A673 (cell line): ENCODE measurements around the gene PTCH1. TPM values are rescaled to one million over a fixed set of nuclear protein-coding genes. Genes with fewer than 3 reads are reported as not detected.
A peak's percentile ranks its signal among the peaks of the same experiment; 100 is the strongest.

Source experiments
- BruUV-seq: library from RNA; stranded (reverse); fragments of 400-500 nt; replicated peaks from 2 replicates; lab custom pipeline; 2021; lab: Mats Ljungman, UMichigan
- CTCF ChIA-PET: fragments of 300-600 bp; sonication (Branson Sonifier 250); formaldehyde crosslinking; loops from one replicate; lab custom pipeline; 2022; ENCODE audit warnings: antibody characterized with exemption; lab: Charles Lee
- POLR2A ChIA-PET: fragments of 300-600 bp; sonication (Branson Sonifier 250); formaldehyde crosslinking; loops from one replicate; lab custom pipeline; 2022; ENCODE audit warnings: antibody characterized with exemption; ENCODE audit not compliant: low non-redundant PET; lab: Charles Lee
- DNase-seq: peaks from one replicate; pipeline ENCODE4 v3.0.0-alpha.2; 2015; ENCODE audit warnings: low spot score
- H3K27ac ChIP-seq: fragments of 200-600 bp; sonication (generic); 2 replicates; pipeline ENCODE4 v1.5.1; 2016; ENCODE audit warnings: mixed run types, low read depth, mild to moderate bottlenecking, mixed read lengths, antibody characterized with exemption, low read length; ENCODE audit not compliant: poor library complexity, severe bottlenecking
- H3K27me3 ChIP-seq: fragments of 200-600 bp; sonication (generic); replicated peaks from 2 replicates; pipeline ENCODE4 v1.6.1; 2017; ENCODE audit warnings: mixed run types, low read depth, mild to moderate bottlenecking, mixed read lengths, antibody characterized with exemption, low read length; ENCODE audit not compliant: insufficient read depth, poor library complexity
- H3K36me3 ChIP-seq: fragments of 200-600 bp; sonication (generic); 2 replicates; pipeline ENCODE4 v1.6.1; 2016; ENCODE audit warnings: mixed run types, mild to moderate bottlenecking, mixed read lengths, antibody characterized with exemption, low read length; ENCODE audit not compliant: insufficient read depth, poor library complexity, severe bottlenecking
- H3K4me1 ChIP-seq: fragments of 200-600 bp; sonication (generic); 2 replicates; pipeline ENCODE4 v1.6.1; 2017; ENCODE audit warnings: mixed run types, mild to moderate bottlenecking, mixed read lengths, antibody characterized with exemption, low read length; ENCODE audit not compliant: insufficient read depth, poor library complexity, severe bottlenecking
- H3K4me3 ChIP-seq: fragments of 200-600 bp; sonication (generic); 2 replicates; pipeline ENCODE4 v1.5.1; 2016; ENCODE audit warnings: low read depth, mixed run types, mild to moderate bottlenecking, mixed read lengths, low read length; ENCODE audit not compliant: poor library complexity, severe bottlenecking
- H3K9me3 ChIP-seq: fragments of 200-600 bp; sonication (generic); 2 replicates; pipeline ENCODE4 v1.6.1; 2016; ENCODE audit warnings: mixed run types, low read depth, mild to moderate bottlenecking, mixed read lengths, antibody characterized with exemption, low read length; ENCODE audit not compliant: poor library complexity, severe bottlenecking
- EZH2 ChIP-seq: fragments of 200-600 bp; sonication (generic); IDR thresholded peaks from 2 replicates; pipeline ENCODE4 v1.6.1; 2017; ENCODE audit warnings: borderline replicate concordance, low read depth, mild to moderate bottlenecking, mixed read lengths, antibody characterized with exemption, low read length; ENCODE audit not compliant: poor library complexity, severe bottlenecking
- intact Hi-C: fragments of 100-400 bp; cut with micrococcal nuclease; formaldehyde crosslinking; loops from one replicate; pipeline ENCODE4 v1.10.0; 2022; ENCODE audit not compliant: unreplicated experiment
- total RNA-seq: library from RNA; stranded (reverse); gene quantifications from 2 replicates; pipeline ENCODE4 v1.2.3, GENCODE V29; 2021
- TF ChIP-seq, protein P1 (sequence below): fragments of 300-800, 200-600 bp; sonication (generic); conservative IDR thresholded peaks from 2 replicates; pipeline ENCODE4 v1.5.1; 2017; ENCODE audit warnings: low read depth, mild to moderate bottlenecking, antibody characterized with exemption, low read length, moderate library complexity, mixed read lengths

The PTCH1 gene
- total RNA-seq, 1 experiment from 2014 or later: 36.5 TPM

DNA sequence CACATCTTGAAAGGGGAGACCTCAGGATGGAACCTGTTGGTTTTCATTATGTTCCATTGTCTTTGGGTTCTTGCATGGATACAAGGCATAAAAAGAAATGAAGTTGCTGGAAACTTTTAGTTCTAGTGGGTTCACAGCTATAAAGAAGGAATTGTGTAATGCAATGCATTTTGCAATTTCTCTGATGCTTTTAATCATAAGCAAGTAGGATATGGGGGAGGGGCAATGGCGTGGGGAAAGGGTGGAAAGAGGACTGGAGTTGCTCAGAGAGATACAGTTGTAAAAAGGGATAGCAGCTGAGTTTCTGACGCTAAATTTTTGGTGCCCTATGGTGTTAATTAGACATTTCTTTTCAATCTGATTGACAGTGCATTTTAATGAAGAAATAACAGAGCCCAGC, 110.7 kb downstream of the PTCH1 start:
- H3K4me3 ChIP-seq: no peak overlapping the region
- no TSS peak for BruUV-seq
- TF ChIP-seq, protein P1, sequence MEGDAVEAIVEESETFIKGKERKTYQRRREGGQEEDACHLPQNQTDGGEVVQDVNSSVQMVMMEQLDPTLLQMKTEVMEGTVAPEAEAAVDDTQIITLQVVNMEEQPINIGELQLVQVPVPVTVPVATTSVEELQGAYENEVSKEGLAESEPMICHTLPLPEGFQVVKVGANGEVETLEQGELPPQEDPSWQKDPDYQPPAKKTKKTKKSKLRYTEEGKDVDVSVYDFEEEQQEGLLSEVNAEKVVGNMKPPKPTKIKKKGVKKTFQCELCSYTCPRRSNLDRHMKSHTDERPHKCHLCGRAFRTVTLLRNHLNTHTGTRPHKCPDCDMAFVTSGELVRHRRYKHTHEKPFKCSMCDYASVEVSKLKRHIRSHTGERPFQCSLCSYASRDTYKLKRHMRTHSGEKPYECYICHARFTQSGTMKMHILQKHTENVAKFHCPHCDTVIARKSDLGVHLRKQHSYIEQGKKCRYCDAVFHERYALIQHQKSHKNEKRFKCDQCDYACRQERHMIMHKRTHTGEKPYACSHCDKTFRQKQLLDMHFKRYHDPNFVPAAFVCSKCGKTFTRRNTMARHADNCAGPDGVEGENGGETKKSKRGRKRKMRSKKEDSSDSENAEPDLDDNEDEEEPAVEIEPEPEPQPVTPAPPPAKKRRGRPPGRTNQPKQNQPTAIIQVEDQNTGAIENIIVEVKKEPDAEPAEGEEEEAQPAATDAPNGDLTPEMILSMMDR: no peak
- no peak for TF ChIP-seq EZH2
- peaks cover 29% of the 10 kb centered on the region for H3K4me1 ChIP-seq
- H3K27me3 ChIP-seq: no peaks in the 10 kb centered on the region
- intact Hi-C loops: no loop called here
- ChIA-PET POLR2A (no interaction called here), CTCF (no interaction called here)
- H3K27ac ChIP-seq: no peak overlapping the region
- H3K9me3 ChIP-seq: no peaks in the 10 kb centered on the region
- H3K36me3 ChIP-seq: no peaks in the 10 kb centered on the region
- DNase-seq: peak; percentile 46

DNA sequence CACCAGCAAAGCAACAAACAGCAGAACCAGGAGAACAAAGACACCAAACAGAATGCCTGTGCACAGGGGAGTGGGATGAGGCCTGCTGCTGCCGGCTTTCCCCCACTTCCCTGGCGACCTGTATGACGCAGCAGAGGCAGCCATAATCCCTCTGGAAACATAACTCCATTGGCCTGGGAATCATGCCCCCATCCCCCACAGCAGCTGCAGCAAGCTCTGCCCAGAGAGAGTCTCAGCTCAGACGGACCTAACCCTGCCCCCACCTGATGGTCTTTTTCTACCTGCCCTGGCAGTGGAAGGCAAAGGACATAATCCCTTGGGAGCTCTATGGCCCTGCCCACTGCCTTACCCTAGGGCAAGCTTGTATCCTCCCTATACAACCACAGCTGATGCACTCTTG, 117.5 kb downstream of the PTCH1 start:
- DNase-seq: no peak
- ChIA-PET CTCF (no interaction called here), POLR2A (no interaction called here)
- BruUV-seq: no TSS peak
- no peaks in the 10 kb centered on the region for H3K27me3 ChIP-seq
- no peak overlapping the region for H3K27ac ChIP-seq
- H3K4me3 ChIP-seq: no peak overlapping the region
- peaks cover 12% of the 10 kb centered on the region for H3K9me3 ChIP-seq
- TF ChIP-seq EZH2: no peak
- TF ChIP-seq, protein P1: no peak
- H3K36me3 ChIP-seq: no peaks in the 10 kb centered on the region
- intact Hi-C loops: no loop called here
- no peaks in the 10 kb centered on the region for H3K4me1 ChIP-seq

Other genes with a start within 250 kb of the PTCH1 start
- gene FANCC, start 199.3 kb downstream of the PTCH1 start, total RNA-seq: 25.3 and 28.3 TPM in 2 replicates